IMR-90 (cell line): ENCODE measurements around the gene JMJD1C. TPM values are rescaled to one million over a fixed set of nuclear protein-coding genes. Genes with fewer than 3 reads are reported as not detected.

Experiments
- ATAC-seq: fragments of 200-7000 bp; cut with Tn5 transposase; 2 replicates; pipeline ENCODE4 v1.9.1; 2020; ENCODE audit warnings: low read depth, mild to moderate bottlenecking, moderate library complexity
- BruUV-seq: library from RNA; stranded (reverse); fragments of 400-500 nt; replicated peaks from 2 replicates; lab custom pipeline; 2021; lab: Mats Ljungman, UMichigan
- CTCF ChIA-PET: fragments of 300-600 bp; formaldehyde crosslinking; extraction: SDS; loops from one replicate; lab custom pipeline; 2021; ENCODE audit warnings: antibody characterized with exemption; lab: Yijun Ruan, JAX
- POLR2A ChIA-PET: fragments of 300-600 bp; sonication (Branson Sonifier 250); formaldehyde crosslinking; loops from one replicate; lab custom pipeline; 2022; ENCODE audit warnings: antibody characterized with exemption; ENCODE audit not compliant: unreplicated experiment; lab: Charles Lee
- DNase-seq: peaks from one replicate; pipeline ENCODE4 v3.0.0; 2013
- H2AFZ ChIP-seq: replicated peaks from 2 replicates; pipeline ENCODE3; 2013; ENCODE audit warnings: low read length, mild to moderate bottlenecking; ENCODE audit not compliant: poor library complexity
- H2AK5ac ChIP-seq: 2 replicates; pipeline ENCODE4 v1.6.1; 2013; ENCODE audit warnings: low read depth, low read length, inconsistent platforms
- H2AK9ac ChIP-seq: replicated peaks from 2 replicates; pipeline ENCODE3; 2013; ENCODE audit warnings: mild to moderate bottlenecking, low read depth, low read length, moderate library complexity; ENCODE audit not compliant: poor library complexity
- H2BK120ac ChIP-seq: 2 replicates; pipeline ENCODE4 v1.6.1; 2013; ENCODE audit warnings: low read depth, low read length, inconsistent platforms
- H2BK15ac ChIP-seq: 3 replicates; pipeline ENCODE4 v1.6.1; 2013; ENCODE audit warnings: low read depth, low read length, inconsistent platforms
- H2BK20ac ChIP-seq: 2 replicates; pipeline ENCODE4 v1.6.1; 2013; ENCODE audit warnings: low read depth, mild to moderate bottlenecking, inconsistent platforms, low read length, moderate library complexity
- H2BK5ac ChIP-seq: 2 replicates; pipeline ENCODE4 v1.6.1; 2013; ENCODE audit warnings: mild to moderate bottlenecking, low read depth, low read length, inconsistent platforms; ENCODE audit not compliant: poor library complexity, severe bottlenecking
- H3K14ac ChIP-seq: replicated peaks from 2 replicates; pipeline ENCODE4 v1.6.1; 2013; ENCODE audit warnings: low read depth, low read length, inconsistent platforms
- H3K18ac ChIP-seq: 2 replicates; pipeline ENCODE4 v1.6.1; 2013; ENCODE audit warnings: low read depth, low read length, control low read depth
- H3K23ac ChIP-seq: 2 replicates; pipeline ENCODE4 v1.6.1; 2013; ENCODE audit warnings: low read depth, low read length, inconsistent platforms
- H3K27ac ChIP-seq: 2 replicates; pipeline ENCODE4 v1.5.1; 2013; ENCODE audit warnings: mild to moderate bottlenecking, control low read depth, low read length; ENCODE audit not compliant: insufficient read depth
- H3K27me3 ChIP-seq: 2 replicates; pipeline ENCODE4 v1.6.1; 2013; ENCODE audit warnings: low read length; ENCODE audit not compliant: control insufficient read depth, insufficient read depth
- H3K36me3 ChIP-seq: 2 replicates; pipeline ENCODE4 v1.6.1; 2013; ENCODE audit warnings: low read length, mixed read lengths; ENCODE audit not compliant: control insufficient read depth, insufficient read depth
- H3K4ac ChIP-seq: 2 replicates; pipeline ENCODE4 v1.6.1; 2013; ENCODE audit warnings: low read depth, low read length, inconsistent platforms
- H3K4me1 ChIP-seq: 2 replicates; pipeline ENCODE4 v1.6.1; 2013; ENCODE audit warnings: low read length, mixed read lengths; ENCODE audit not compliant: control insufficient read depth, insufficient read depth
- H3K4me2 ChIP-seq: 2 replicates; pipeline ENCODE4 v1.6.1; 2013; ENCODE audit warnings: low read depth, mild to moderate bottlenecking, control low read depth, low read length, moderate library complexity
- H3K4me3 ChIP-seq: 2 replicates; pipeline ENCODE4 v1.5.1; 2013; ENCODE audit warnings: low read depth, mild to moderate bottlenecking, control low read depth, low read length, moderate library complexity; ENCODE audit not compliant: insufficient read depth
- H3K56ac ChIP-seq: 2 replicates; pipeline ENCODE4 v1.6.1; 2013; ENCODE audit warnings: low read length, inconsistent platforms; ENCODE audit not compliant: insufficient read depth; ENCODE audit errors: extremely low read depth
- H3K79me1 ChIP-seq, 2 experiments: 2 replicates each; pipeline ENCODE4 v1.6.1; 2013; ENCODE audit warnings: low read length in 2 of 2, inconsistent platforms in 1 of 2, low read depth in 1 of 2
- H3K9ac ChIP-seq: 2 replicates; pipeline ENCODE4 v1.6.1; 2013; ENCODE audit warnings: low read depth, low read length, control low read depth
- H3K9me1 ChIP-seq: 2 replicates; pipeline ENCODE4 v1.6.1; 2013; ENCODE audit warnings: low read length, inconsistent platforms; ENCODE audit not compliant: insufficient read depth
- H3K9me3 ChIP-seq: 2 replicates; pipeline ENCODE4 v1.6.1; 2013; ENCODE audit warnings: low read length; ENCODE audit not compliant: control insufficient read depth, insufficient read depth
- H4K20me1 ChIP-seq: 2 replicates; pipeline ENCODE4 v1.6.1; 2013; ENCODE audit warnings: low read length, inconsistent platforms; ENCODE audit not compliant: insufficient read depth
- H4K5ac ChIP-seq: 2 replicates; pipeline ENCODE4 v1.6.1; 2013; ENCODE audit warnings: mild to moderate bottlenecking, low read depth, low read length, control low read depth
- H4K8ac ChIP-seq, 2 experiments: 2 replicates each; pipeline ENCODE4 v1.6.1; 2013; ENCODE audit warnings: low read depth in 2 of 2, low read length in 2 of 2, control low read depth in 1 of 2, inconsistent platforms in 1 of 2
- H4K91ac ChIP-seq: 2 replicates; pipeline ENCODE4 v1.6.1; 2013; ENCODE audit warnings: low read depth, low read length, inconsistent platforms; ENCODE audit not compliant: insufficient read depth
- BHLHE40 ChIP-seq: fragments of 150-350 bp; IDR thresholded peaks from 2 replicates; pipeline ENCODE4 v1.6.1; 2016; ENCODE audit warnings: mild to moderate bottlenecking, low read depth, low read length
- CEBPB ChIP-seq: IDR thresholded peaks from 2 replicates; pipeline ENCODE4 v1.6.1; 2012; ENCODE audit warnings: low read depth, low read length, improper control_type of control experiment
- CTCF ChIP-seq: conservative IDR thresholded peaks from 2 replicates; pipeline ENCODE4 v1.5.1; 2012; ENCODE audit warnings: mild to moderate bottlenecking, low read depth, low read length, improper control_type of control experiment
- FOS ChIP-seq: fragments of 150-350 bp; IDR thresholded peaks from 2 replicates; pipeline ENCODE4 v1.6.1; 2016; ENCODE audit warnings: low read depth, low read length
- MAFK ChIP-seq: IDR thresholded peaks from 2 replicates; pipeline ENCODE4 v1.6.1; 2012; ENCODE audit warnings: low read depth, low read length, improper control_type of control experiment
- RAD21 ChIP-seq: IDR thresholded peaks from 2 replicates; pipeline ENCODE4 v1.6.1; 2012; ENCODE audit warnings: low read length, improper control_type of control experiment
- RCOR1 ChIP-seq: IDR thresholded peaks from 2 replicates; pipeline ENCODE4 v1.6.1; 2012; ENCODE audit warnings: mild to moderate bottlenecking, low read length, improper control_type of control experiment; ENCODE audit not compliant: insufficient replicate concordance
- SMC3 ChIP-seq: fragments of 150-350 bp; IDR thresholded peaks from 2 replicates; pipeline ENCODE4 v1.6.1; 2016; ENCODE audit warnings: low read depth, mild to moderate bottlenecking, antibody characterized with exemption, low read length, moderate library complexity
- WGBS, 2 experiments: methylation state at CpG; one replicate each; pipeline versions ENCODE4 v1.1.5 to v1.1.7; 2013; ENCODE audit warnings: missing lambda C conversion rate in 2 of 2; ENCODE audit not compliant: insufficient read length in 1 of 2; ENCODE audit errors: extremely low coverage in 2 of 2; 5-methylcytosine and 5-hydroxymethylcytosine counted together
- dilution Hi-C: fragments of 300-500 bp; cut with HindIII; formaldehyde crosslinking; loops from one replicate; pipeline ENCODE4 v1.14.3; 2018; ENCODE audit warnings: low sequenced_read_pairs; ENCODE audit not compliant: unreplicated experiment
- in situ Hi-C: fragments of 300-500 bp; cut with MboI; formaldehyde crosslinking; loops from 3 replicates; pipeline ENCODE4 v1.14.3; 2019; ENCODE audit warnings: low sequenced_read_pairs, inconsistent platforms, mixed read lengths
- intact Hi-C: fragments of 100-400 bp; cut with micrococcal nuclease; formaldehyde crosslinking; loops from 2 replicates; pipeline ENCODE4 v1.10.0; 2022
- polyA plus RNA-seq, 3 experiments: library from polyadenylated mRNA; depleted of rRNA; stranded (reverse); fragments of >200 nt; gene quantifications; 2 replicates each; pipeline ENCODE4 v1.2.3, GENCODE V29; 2012; ENCODE audit warnings: low replicate concordance in 1 of 3
- total RNA-seq: library from RNA; depleted of rRNA; stranded (reverse); fragments of >200 nt; gene quantifications from 2 replicates; pipeline ENCODE4 v1.2.3, GENCODE V29; 2012
- TF ChIP-seq, protein P1 (sequence below): fragments of 150-350 bp; IDR thresholded peaks from 2 replicates; pipeline ENCODE4 v1.6.1; 2016; ENCODE audit warnings: low read depth, mild to moderate bottlenecking, low read length, moderate library complexity, borderline replicate concordance

Gene JMJD1C
- total and polyA plus RNA-seq, 2 of the 4 experiments (the other 2 are of a cell fraction) = 15.6 to 96.8 TPM

DNA sequence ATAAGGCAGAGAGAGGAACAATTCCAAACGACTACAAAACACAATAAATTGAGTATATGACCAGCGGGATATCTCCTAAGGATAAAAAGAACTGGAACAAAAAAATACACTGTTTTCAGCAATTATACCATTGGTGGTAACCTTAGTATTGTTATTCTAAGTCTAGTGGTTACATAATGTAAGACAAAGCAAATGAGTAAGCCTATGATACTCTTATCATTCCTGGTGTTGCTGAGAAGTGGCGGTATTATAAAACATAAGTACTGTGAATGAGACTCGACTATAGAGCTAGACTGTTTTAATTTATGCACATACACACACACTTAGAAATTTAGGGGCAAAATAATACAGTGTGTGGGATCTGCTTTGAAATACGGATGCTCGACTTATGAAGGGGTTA, 225.0 kb downstream of the JMJD1C start:
- Histone ChIP-seq H2AFZ (no peak overlapping the region), H3K4ac (no peak overlapping the region), H3K27me3 (no peaks in the 10 kb centered on the region), H4K20me1 (peaks cover 39% of the 10 kb centered on the region), H3K14ac (no peak overlapping the region), H3K9ac (no peak overlapping the region), H3K9me1 (peaks cover 5% of the 10 kb centered on the region; the same call in 1 of the 2 replicates), H3K27ac (no peak overlapping the region), H3K4me1 (peaks cover 11% of the 10 kb centered on the region), H3K4me3 (no peak overlapping the region), H3K9me3 (no peaks in the 10 kb centered on the region), H4K5ac (no peak overlapping the region), H4K8ac (no peak overlapping the region), H3K79me1 (peaks cover 10 to 66% of the 10 kb centered on the region in 2 experiments; a peak in 3 of 4 replicates), H3K18ac (no peak overlapping the region), H4K91ac (no peak overlapping the region), H2BK20ac (no peak overlapping the region), H3K23ac (no peak overlapping the region), H2AK5ac (no peak overlapping the region), H2BK15ac (no peak overlapping the region), H3K56ac (no peak overlapping the region), H3K36me3 (no peaks in the 10 kb centered on the region), H2AK9ac (no peak overlapping the region), H2BK120ac (no peak overlapping the region), H3K4me2 (no peak overlapping the region), H2BK5ac (no peak overlapping the region)
- intact Hi-C loops = no loop called here
- ChIA-PET POLR2A (no interaction called here), CTCF (no interaction called here)
- no peak for DNase-seq
- no peak for ATAC-seq
- TF ChIP-seq SMC3 (no peak), RCOR1 (no peak), BHLHE40 (no peak), FOS (no peak), CTCF (no peak), CEBPB (no peak), RAD21 (no peak), MAFK (no peak)
- TF ChIP-seq, protein P1, sequence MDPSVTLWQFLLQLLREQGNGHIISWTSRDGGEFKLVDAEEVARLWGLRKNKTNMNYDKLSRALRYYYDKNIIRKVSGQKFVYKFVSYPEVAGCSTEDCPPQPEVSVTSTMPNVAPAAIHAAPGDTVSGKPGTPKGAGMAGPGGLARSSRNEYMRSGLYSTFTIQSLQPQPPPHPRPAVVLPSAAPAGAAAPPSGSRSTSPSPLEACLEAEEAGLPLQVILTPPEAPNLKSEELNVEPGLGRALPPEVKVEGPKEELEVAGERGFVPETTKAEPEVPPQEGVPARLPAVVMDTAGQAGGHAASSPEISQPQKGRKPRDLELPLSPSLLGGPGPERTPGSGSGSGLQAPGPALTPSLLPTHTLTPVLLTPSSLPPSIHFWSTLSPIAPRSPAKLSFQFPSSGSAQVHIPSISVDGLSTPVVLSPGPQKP = no peak
- in situ Hi-C loops = no loop called here
- no TSS peak for BruUV-seq
- WGBS, 2 experiments = no CpG with 5 or more reads among the region's 6 CpGs
- dilution Hi-C loops = no loop called here
